HepG2 (cell line): ENCODE measurements around the gene ABT1. TPM values are rescaled to one million over a fixed set of nuclear protein-coding genes. Genes with fewer than 3 reads are reported as not detected.

Source experiments
- CREB1 ChIP-seq, 2 experiments: fragments of 450-650 bp in 1 of 2; IDR thresholded peaks; 2 replicates each; pipeline ENCODE4 v1.6.1; 2016 to 2017; ENCODE audit warnings: control low read depth in 1 of 2, mild to moderate bottlenecking in 1 of 2, missing compliant biosample characterization in 1 of 2, missing genetic modification characterization in 1 of 2
- DR1 ChIP-seq: sonication (generic); formaldehyde crosslinking; IDR thresholded peaks from 2 replicates; pipeline ENCODE4 v1.8.0; 2021; ENCODE audit warnings: mild to moderate bottlenecking, missing genetic modification reagents, inconsistent platforms
- HCFC1 ChIP-seq: fragments of 150-350 bp; IDR thresholded peaks from 2 replicates; pipeline ENCODE4 v1.6.1; 2014; ENCODE audit warnings: low read depth, low read length
- HNRNPH1 ChIP-seq: fragments of 200-400 bp; formaldehyde crosslinking; optimal IDR thresholded peaks from 2 replicates; pipeline ENCODE3; 2017; ENCODE audit warnings: mild to moderate bottlenecking, low read depth, low read length
- MAF1 ChIP-seq: sonication (generic); formaldehyde crosslinking; IDR thresholded peaks from 2 replicates; pipeline ENCODE4 v1.5.0; 2020; ENCODE audit warnings: missing genetic modification reagents, borderline replicate concordance
- MAZ ChIP-seq, 2 experiments: sonication (generic) in 1 of 2; formaldehyde crosslinking in 1 of 2; IDR thresholded peaks; 2 replicates each; pipeline versions ENCODE4 v1.5.0 to v1.6.1; 2012 to 2020; ENCODE audit warnings: low read depth in 2 of 2, mild to moderate bottlenecking in 2 of 2, borderline replicate concordance in 1 of 2, improper control_type of control experiment in 1 of 2, low read length in 1 of 2, missing genetic modification reagents in 1 of 2, moderate library complexity in 1 of 2
- MIER2 ChIP-seq: IDR thresholded peaks from 2 replicates; pipeline ENCODE4 v1.6.1; 2016; ENCODE audit warnings: missing biosample characterization, missing genetic modification reagents
- MYNN ChIP-seq: sonication (generic); formaldehyde crosslinking; IDR thresholded peaks from 2 replicates; pipeline ENCODE4 v1.4.0; 2020; ENCODE audit warnings: mild to moderate bottlenecking, low read depth, missing genetic modification reagents
- NR2C2 ChIP-seq: sonication (generic); formaldehyde crosslinking; IDR thresholded peaks from 2 replicates; pipeline ENCODE4 v1.4.0; 2020; ENCODE audit warnings: missing genetic modification reagents, mild to moderate bottlenecking, moderate library complexity, borderline replicate concordance
- SAP130 ChIP-seq: IDR thresholded peaks from 2 replicates; pipeline ENCODE4 v1.6.1; 2016; ENCODE audit warnings: low read depth
- TMF1 ChIP-seq: sonication (generic); formaldehyde crosslinking; IDR thresholded peaks from 2 replicates; pipeline ENCODE4 v1.8.1; 2022; ENCODE audit warnings: low read depth, missing genetic modification reagents
- ZNF121 ChIP-seq: sonication (generic); formaldehyde crosslinking; IDR thresholded peaks from 2 replicates; pipeline ENCODE4 v1.5.0; 2020; ENCODE audit warnings: mild to moderate bottlenecking, missing genetic modification reagents
- ZNF224 ChIP-seq: sonication (generic); formaldehyde crosslinking; IDR thresholded peaks from 2 replicates; pipeline ENCODE4 v1.5.0; 2020; ENCODE audit warnings: mild to moderate bottlenecking, missing genetic modification reagents
- polyA plus RNA-seq, 8 experiments: library from polyadenylated mRNA; depleted of rRNA in 3 of 8; stranded (reverse) in 7 of 8; unstranded in 1 of 8; fragments of >200 nt; fragmentation: Illumina TruSeq in 4 of 8; extraction: Trizol in 4 of 8; gene quantifications; 2 replicates each; pipeline versions ENCODE4 v1.2.1 to v1.2.3, GENCODE V29; 2011 to 2016; ENCODE audit warnings: low read depth in 4 of 8, missing spikeins in 1 of 8, mixed read lengths in 1 of 8; ENCODE audit not compliant: insufficient read depth in 1 of 8
- total RNA-seq, 5 experiments: library from RNA; depleted of rRNA; stranded (reverse); fragments of >200 nt; fragmentation: Illumina TruSeq; extraction: Trizol; gene quantifications; 2 replicates each; pipeline ENCODE4 v1.2.3, GENCODE V29; 2016; ENCODE audit warnings: low read depth in 1 of 5
- TF ChIP-seq, protein P1 (sequence below): sonication (generic); formaldehyde crosslinking; conservative IDR thresholded peaks from 2 replicates; pipeline ENCODE4 v1.8.0; 2022; ENCODE audit warnings: mild to moderate bottlenecking, moderate library complexity, missing genetic modification reagents
- TF ChIP-seq, protein P2 (sequence below): sonication (generic); formaldehyde crosslinking; IDR thresholded peaks from 2 replicates; pipeline ENCODE4 v1.5.1; 2020; ENCODE audit warnings: missing genetic modification reagents, mild to moderate bottlenecking, borderline replicate concordance
- TF ChIP-seq, protein P3 (sequence below): sonication (generic); formaldehyde crosslinking; IDR thresholded peaks from 2 replicates; pipeline ENCODE4 v1.5.0; 2020; ENCODE audit warnings: mild to moderate bottlenecking, missing genetic modification reagents
- TF ChIP-seq, protein P4 (sequence below): sonication (generic); formaldehyde crosslinking; IDR thresholded peaks from 2 replicates; pipeline ENCODE4 v1.4.0; 2020; ENCODE audit warnings: missing genetic modification reagents

ABT1 gene
- total and polyA plus RNA-seq, 2 of the 13 experiments (the other 11 are each of a cell fraction or from before 2014, with no cell fraction given), result 38.4 TPM

DNA sequence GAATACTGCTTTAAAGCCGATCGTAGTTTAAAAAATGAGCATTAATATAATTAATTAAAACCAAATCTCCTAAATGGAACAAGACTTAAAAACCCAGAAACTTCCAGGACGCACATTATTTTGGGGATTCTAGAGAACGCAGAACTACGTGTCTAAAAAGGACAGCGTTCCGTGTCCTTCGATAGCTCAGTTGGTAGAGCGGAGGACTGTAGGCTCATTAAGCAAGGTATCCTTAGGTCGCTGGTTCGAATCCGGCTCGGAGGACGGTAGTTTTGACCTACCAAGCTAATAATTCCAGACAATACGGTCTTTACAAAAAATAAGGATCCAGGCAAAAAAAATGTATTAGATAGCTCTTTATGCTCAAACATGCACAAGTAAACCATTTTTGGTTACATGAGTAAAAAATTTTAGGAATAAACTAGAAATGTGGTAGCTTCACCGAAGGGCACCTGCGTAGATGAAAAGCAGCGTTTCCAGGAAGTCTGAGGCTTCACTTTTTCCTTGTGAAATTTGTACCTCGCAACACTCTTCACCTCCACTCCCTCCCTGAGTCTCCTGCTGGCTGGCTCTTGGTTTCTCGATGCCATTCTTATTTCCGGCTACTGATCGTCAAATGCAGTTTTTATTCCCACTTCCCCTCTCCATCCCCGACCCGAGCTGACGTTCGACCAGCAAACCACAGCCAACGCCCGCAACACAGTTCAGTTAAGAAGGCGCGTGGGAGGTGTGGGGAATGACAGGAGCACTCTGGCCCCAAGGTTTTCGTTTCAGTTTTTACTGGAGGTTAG is 19.6 kb upstream of the ABT1 start (continued):
- TF ChIP-seq, protein P1, sequence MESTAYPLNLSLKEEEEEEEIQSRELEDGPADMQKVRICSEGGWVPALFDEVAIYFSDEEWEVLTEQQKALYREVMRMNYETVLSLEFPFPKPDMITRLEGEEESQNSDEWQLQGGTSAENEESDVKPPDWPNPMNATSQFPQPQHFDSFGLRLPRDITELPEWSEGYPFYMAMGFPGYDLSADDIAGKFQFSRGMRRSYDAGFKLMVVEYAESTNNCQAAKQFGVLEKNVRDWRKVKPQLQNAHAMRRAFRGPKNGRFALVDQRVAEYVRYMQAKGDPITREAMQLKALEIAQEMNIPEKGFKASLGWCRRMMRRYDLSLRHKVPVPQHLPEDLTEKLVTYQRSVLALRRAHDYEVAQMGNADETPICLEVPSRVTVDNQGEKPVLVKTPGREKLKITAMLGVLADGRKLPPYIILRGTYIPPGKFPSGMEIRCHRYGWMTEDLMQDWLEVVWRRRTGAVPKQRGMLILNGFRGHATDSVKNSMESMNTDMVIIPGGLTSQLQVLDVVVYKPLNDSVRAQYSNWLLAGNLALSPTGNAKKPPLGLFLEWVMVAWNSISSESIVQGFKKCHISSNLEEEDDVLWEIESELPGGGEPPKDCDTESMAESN (CRISPR knock-in tag), result no peak
- TF ChIP-seq, protein P2, sequence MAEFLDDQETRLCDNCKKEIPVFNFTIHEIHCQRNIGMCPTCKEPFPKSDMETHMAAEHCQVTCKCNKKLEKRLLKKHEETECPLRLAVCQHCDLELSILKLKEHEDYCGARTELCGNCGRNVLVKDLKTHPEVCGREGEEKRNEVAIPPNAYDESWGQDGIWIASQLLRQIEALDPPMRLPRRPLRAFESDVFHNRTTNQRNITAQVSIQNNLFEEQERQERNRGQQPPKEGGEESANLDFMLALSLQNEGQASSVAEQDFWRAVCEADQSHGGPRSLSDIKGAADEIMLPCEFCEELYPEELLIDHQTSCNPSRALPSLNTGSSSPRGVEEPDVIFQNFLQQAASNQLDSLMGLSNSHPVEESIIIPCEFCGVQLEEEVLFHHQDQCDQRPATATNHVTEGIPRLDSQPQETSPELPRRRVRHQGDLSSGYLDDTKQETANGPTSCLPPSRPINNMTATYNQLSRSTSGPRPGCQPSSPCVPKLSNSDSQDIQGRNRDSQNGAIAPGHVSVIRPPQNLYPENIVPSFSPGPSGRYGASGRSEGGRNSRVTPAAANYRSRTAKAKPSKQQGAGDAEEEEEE (CRISPR knock-in tag), result no peak
- TF ChIP-seq CREB1 (IDR thresholded peaks at IDR 0.05), result no peak
- peak; percentile 52 for TF ChIP-seq CREB1 (CRISPR knock-in tag; IDR thresholded peaks at IDR 0.05)
- no peak for TF ChIP-seq NR2C2 (CRISPR knock-in tag)
- 0 out of 2 replicates have a peak, but pooled peaks have one; percentile 38 for TF ChIP-seq SAP130
- no peak for TF ChIP-seq ZNF121 (CRISPR knock-in tag)
- TF ChIP-seq MYNN, result no peak
- TF ChIP-seq MAF1 (CRISPR knock-in tag), result peak; percentile 93; the same call in 1 of the 2 replicates
- TF ChIP-seq, protein P3, sequence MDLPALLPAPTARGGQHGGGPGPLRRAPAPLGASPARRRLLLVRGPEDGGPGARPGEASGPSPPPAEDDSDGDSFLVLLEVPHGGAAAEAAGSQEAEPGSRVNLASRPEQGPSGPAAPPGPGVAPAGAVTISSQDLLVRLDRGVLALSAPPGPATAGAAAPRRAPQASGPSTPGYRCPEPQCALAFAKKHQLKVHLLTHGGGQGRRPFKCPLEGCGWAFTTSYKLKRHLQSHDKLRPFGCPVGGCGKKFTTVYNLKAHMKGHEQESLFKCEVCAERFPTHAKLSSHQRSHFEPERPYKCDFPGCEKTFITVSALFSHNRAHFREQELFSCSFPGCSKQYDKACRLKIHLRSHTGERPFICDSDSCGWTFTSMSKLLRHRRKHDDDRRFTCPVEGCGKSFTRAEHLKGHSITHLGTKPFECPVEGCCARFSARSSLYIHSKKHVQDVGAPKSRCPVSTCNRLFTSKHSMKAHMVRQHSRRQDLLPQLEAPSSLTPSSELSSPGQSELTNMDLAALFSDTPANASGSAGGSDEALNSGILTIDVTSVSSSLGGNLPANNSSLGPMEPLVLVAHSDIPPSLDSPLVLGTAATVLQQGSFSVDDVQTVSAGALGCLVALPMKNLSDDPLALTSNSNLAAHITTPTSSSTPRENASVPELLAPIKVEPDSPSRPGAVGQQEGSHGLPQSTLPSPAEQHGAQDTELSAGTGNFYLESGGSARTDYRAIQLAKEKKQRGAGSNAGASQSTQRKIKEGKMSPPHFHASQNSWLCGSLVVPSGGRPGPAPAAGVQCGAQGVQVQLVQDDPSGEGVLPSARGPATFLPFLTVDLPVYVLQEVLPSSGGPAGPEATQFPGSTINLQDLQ, result no peak
- no peak for TF ChIP-seq DR1 (CRISPR knock-in tag)
- TF ChIP-seq ZNF224, result no peak
- TF ChIP-seq MIER2 (CRISPR knock-in tag), result no peak
- no peak for TF ChIP-seq HCFC1
- no peak for TF ChIP-seq HNRNPH1
- TF ChIP-seq MAZ (IDR thresholded peaks at IDR 0.05; ENCODE audit: borderline replicate concordance, low read depth, low read length), result no peak
- TF ChIP-seq MAZ (CRISPR knock-in tag; IDR thresholded peaks at IDR 0.05; ENCODE audit: low read depth), result no peak
- TF ChIP-seq, protein P4, sequence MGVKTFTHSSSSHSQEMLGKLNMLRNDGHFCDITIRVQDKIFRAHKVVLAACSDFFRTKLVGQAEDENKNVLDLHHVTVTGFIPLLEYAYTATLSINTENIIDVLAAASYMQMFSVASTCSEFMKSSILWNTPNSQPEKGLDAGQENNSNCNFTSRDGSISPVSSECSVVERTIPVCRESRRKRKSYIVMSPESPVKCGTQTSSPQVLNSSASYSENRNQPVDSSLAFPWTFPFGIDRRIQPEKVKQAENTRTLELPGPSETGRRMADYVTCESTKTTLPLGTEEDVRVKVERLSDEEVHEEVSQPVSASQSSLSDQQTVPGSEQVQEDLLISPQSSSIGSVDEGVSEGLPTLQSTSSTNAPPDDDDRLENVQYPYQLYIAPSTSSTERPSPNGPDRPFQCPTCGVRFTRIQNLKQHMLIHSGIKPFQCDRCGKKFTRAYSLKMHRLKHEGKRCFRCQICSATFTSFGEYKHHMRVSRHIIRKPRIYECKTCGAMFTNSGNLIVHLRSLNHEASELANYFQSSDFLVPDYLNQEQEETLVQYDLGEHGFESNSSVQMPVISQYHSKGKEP, result no peak
- no peak for TF ChIP-seq TMF1 (CRISPR knock-in tag)
